K562 (cell line): ENCODE results near the gene HIP1R. TPM values are rescaled to one million over a fixed set of nuclear protein-coding genes. Genes with fewer than 3 reads are reported as not detected.

ENCODE experiments used
- BHLHE40 ChIP-seq: IDR thresholded peaks from 2 replicates; pipeline ENCODE4 v1.6.1; 2011; ENCODE audit warnings: low read length, improper control_type of control experiment
- BRF1 ChIP-seq: IDR thresholded peaks from 3 replicates; pipeline ENCODE4 v1.6.1; 2011; ENCODE audit warnings: borderline replicate concordance, mild to moderate bottlenecking; ENCODE audit not compliant: insufficient read length; ENCODE audit errors: extremely low read depth
- CBX3 ChIP-seq, 2 experiments: IDR thresholded peaks; 1 replicate in 1 of 2; 2 replicates in 1 of 2; pipeline ENCODE4 v1.6.1; 2012; ENCODE audit warnings: inconsistent platforms in 2 of 2, low read length in 2 of 2, borderline replicate concordance in 1 of 2, control low read depth in 1 of 2
- CC2D1A ChIP-seq: fragments of 450-650 bp; IDR thresholded peaks from 2 replicates; pipeline ENCODE4 v1.6.1; 2017; ENCODE audit warnings: mild to moderate bottlenecking
- CEBPB ChIP-seq: fragments of 450-650 bp; IDR thresholded peaks from 2 replicates; pipeline ENCODE4 v1.6.1; 2016; ENCODE audit warnings: missing genetic modification characterization, missing compliant biosample characterization
- CHCHD3 ChIP-seq: fragments of 250-450 bp; sonication (Bioruptor Pico); IDR thresholded peaks from 2 replicates; pipeline ENCODE4 v2.1.2; 2022; ENCODE audit warnings: mild to moderate bottlenecking
- CREM ChIP-seq: IDR thresholded peaks from 2 replicates; pipeline ENCODE4 v1.6.1; 2014; ENCODE audit warnings: antibody characterized with exemption, low read depth
- FOSL1 ChIP-seq: fragments of 200-800 bp; sonication (Bioruptor generic); conservative IDR thresholded peaks from 2 replicates; pipeline ENCODE4 v1.6.1; 2016; ENCODE audit warnings: missing genetic modification characterization, missing compliant biosample characterization
- FOXK2 ChIP-seq, 2 experiments: fragments of 450-650 bp; IDR thresholded peaks in 1 of 2; conservative IDR thresholded peaks in 1 of 2; 2 replicates each; pipeline ENCODE4 v1.6.1; 2016; ENCODE audit warnings: low read depth in 2 of 2, mild to moderate bottlenecking in 1 of 2
- HDAC6 ChIP-seq: IDR thresholded peaks from 2 replicates; pipeline ENCODE4 v1.6.1; 2012; ENCODE audit warnings: low read depth, mild to moderate bottlenecking, control low read depth, inconsistent platforms, low read length, moderate library complexity
- HNRNPL ChIP-seq: fragments of 200-400 bp; formaldehyde crosslinking; IDR thresholded peaks from 2 replicates; pipeline ENCODE4 v1.6.1; 2017; ENCODE audit warnings: low read depth, mild to moderate bottlenecking, low read length
- MYC ChIP-seq, 2 experiments: fragments of 250-450 bp in 1 of 2; sonication (Bioruptor Pico) in 1 of 2; IDR thresholded peaks; 2 replicates each; pipeline versions ENCODE4 v1.5.1 to v1.6.1; 2012 to 2021; ENCODE audit warnings: low read depth in 2 of 2, borderline replicate concordance in 1 of 2, improper control_type of control experiment in 1 of 2, low read length in 1 of 2, mild to moderate bottlenecking in 1 of 2, moderate library complexity in 1 of 2
- NEUROD1 ChIP-seq: fragments of 150-350 bp; IDR thresholded peaks from 2 replicates; pipeline ENCODE4 v1.6.1; 2014; ENCODE audit warnings: borderline replicate concordance, low read length, low read depth; ENCODE audit not compliant: partially characterized antibody
- NFIC ChIP-seq: fragments of 450-650 bp; IDR thresholded peaks from 2 replicates; pipeline ENCODE4 v1.6.1; 2017; ENCODE audit warnings: mild to moderate bottlenecking, inconsistent platforms
- SMARCA4 ChIP-seq: fragments of 450-650 bp; IDR thresholded peaks from 2 replicates; pipeline ENCODE4 v1.6.1; 2016
- SPI1 ChIP-seq: IDR thresholded peaks from 2 replicates; pipeline ENCODE4 v1.6.1; 2011; ENCODE audit warnings: low read depth, low read length, control low read depth, borderline replicate concordance
- TCF3 ChIP-seq: sonication (generic); formaldehyde crosslinking; IDR thresholded peaks from 2 replicates; pipeline ENCODE4 v1.4.0; 2020; ENCODE audit warnings: mild to moderate bottlenecking, missing genetic modification reagents
- TFAP4 ChIP-seq: sonication (generic); formaldehyde crosslinking; IDR thresholded peaks from 2 replicates; pipeline ENCODE4 v1.8.0; 2022; ENCODE audit warnings: missing genetic modification reagents, mild to moderate bottlenecking, moderate library complexity, borderline replicate concordance
- ZNF318 ChIP-seq, 2 experiments: fragments of 450-650 bp; IDR thresholded peaks; 2 replicates each; pipeline ENCODE4 v1.6.1; 2016; ENCODE audit warnings: mild to moderate bottlenecking in 2 of 2, borderline replicate concordance in 1 of 2, low read depth in 1 of 2, moderate library complexity in 1 of 2
- polyA plus RNA-seq, 8 experiments: library from polyadenylated mRNA; depleted of rRNA in 4 of 8; stranded (reverse) in 5 of 8; unstranded in 3 of 8; fragments of >200 nt; fragmentation: Nextera tagmentation in 2 of 8; fragmentation: Illumina TruSeq in 1 of 8; extraction: Ambion mirVana in 2 of 8; extraction: Trizol in 1 of 8; gene quantifications; 2 replicates each; pipeline versions ENCODE4 v1.2.1 to v1.2.3, GENCODE V29; 2011 to 2014; ENCODE audit warnings: inconsistent platforms in 1 of 8, missing spikeins in 1 of 8
- total RNA-seq, 7 experiments: library from RNA; depleted of rRNA in 6 of 7; stranded (reverse); fragments of >200 nt in 6 of 7; fragmentation: Illumina TruSeq in 2 of 7; extraction: Trizol in 2 of 7; gene quantifications; 2 replicates each; pipeline versions ENCODE4 v1.2.1 to v1.2.3, GENCODE V29; 2011 to 2021; ENCODE audit warnings: low replicate concordance in 1 of 7

Gene HIP1R
- total and polyA plus RNA-seq, 9 of the 15 experiments (the other 6 are each of a cell fraction or from before 2014, with no cell fraction given): 0.15 to 31.0 (median 14.2) TPM

GRCh38 chr12:122830517-122831214 is 4.6 kb upstream of the HIP1R start (continued):
- peak; percentile 38; the same call in 1 of the 2 replicates for TF ChIP-seq TFAP4
- peak; percentile 84 for TF ChIP-seq SMARCA4
- peak; percentile 31; the same call in 1 of the 2 replicates for TF ChIP-seq BHLHE40
- TF ChIP-seq HNRNPL: no peak
- TF ChIP-seq CC2D1A: peak; percentile 24; the same call in 1 of the 2 replicates
- TF ChIP-seq TCF3 (CRISPR knock-in tag): no peak
- peak; percentile 91 for TF ChIP-seq FOSL1
- TF ChIP-seq CBX3 (IDR thresholded peaks at IDR 0.05; ENCODE audit: borderline replicate concordance in 1 of 2, low read length in 2 of 2): peak in 1 of 2 experiments; percentile 47; a peak in 1 of 3 replicates
- TF ChIP-seq MYC (IDR thresholded peaks at IDR 0.05; ENCODE audit: low read depth, low read length): peak; percentile 32; the same call in 1 of the 2 replicates
- TF ChIP-seq MYC (CRISPR knock-in tag; IDR thresholded peaks at IDR 0.05; ENCODE audit: borderline replicate concordance, low read depth): no peak
- TF ChIP-seq NEUROD1: peak; percentile 18
- peak; percentile 80 for TF ChIP-seq CEBPB (tag)
- 0 out of 4 replicates have a peak, but pooled peaks of 1 of the 2 experiments have one; percentile 16 for TF ChIP-seq FOXK2 (conservative IDR thresholded peaks at IDR 0.05 in 1 of 2, IDR thresholded peaks at IDR 0.05 in 1 of 2; ENCODE audit: low read depth in 2 of 2)
- peak; percentile 85 for TF ChIP-seq CREM
- TF ChIP-seq HDAC6: no peak
- no peak for TF ChIP-seq CHCHD3 (CRISPR knock-in tag)
- peak in 1 of 2 experiments; percentile 91; a peak in 2 of 4 replicates for TF ChIP-seq ZNF318 (IDR thresholded peaks at IDR 0.05; ENCODE audit: borderline replicate concordance in 1 of 2, low read depth in 1 of 2)
- no peak for TF ChIP-seq BRF1
- TF ChIP-seq SPI1: no peak
- 0 out of 2 replicates have a peak, but pooled peaks have one; percentile 14 for TF ChIP-seq NFIC
